Daoy (cell line): ENCODE data around the gene ZNF773. TPM values are rescaled to one million over a fixed set of nuclear protein-coding genes. Genes with fewer than 3 reads are reported as not detected.
"Not testable (repeated sequence)": the region's sequence is repeated elsewhere in the genome, so short reads cannot be mapped to it uniquely, and the experiment has no call there.

Experiments used
- DNase-seq: peaks from one replicate; pipeline ENCODE4 v3.0.0-alpha.2; 2015; ENCODE audit warnings: low read depth
- total RNA-seq: library from RNA; depleted of rRNA; stranded (reverse); fragments of >200 nt; shearing (Covaris generic); gene quantifications from 2 replicates; pipeline ENCODE4 v1.2.3, GENCODE V29; 2014; rRNA removed

Gene ZNF773
- total RNA-seq = 5.8 and 6.3 TPM in 2 replicates

GRCh38 chr19:57499680-57500395, at the start of gene ZNF773:
ZNF773 (plus strand) TSS chr19:57499938; CDS start chr19:57500081, 143 bp downstream.
- peak; percentile 98 for DNase-seq

DNA sequence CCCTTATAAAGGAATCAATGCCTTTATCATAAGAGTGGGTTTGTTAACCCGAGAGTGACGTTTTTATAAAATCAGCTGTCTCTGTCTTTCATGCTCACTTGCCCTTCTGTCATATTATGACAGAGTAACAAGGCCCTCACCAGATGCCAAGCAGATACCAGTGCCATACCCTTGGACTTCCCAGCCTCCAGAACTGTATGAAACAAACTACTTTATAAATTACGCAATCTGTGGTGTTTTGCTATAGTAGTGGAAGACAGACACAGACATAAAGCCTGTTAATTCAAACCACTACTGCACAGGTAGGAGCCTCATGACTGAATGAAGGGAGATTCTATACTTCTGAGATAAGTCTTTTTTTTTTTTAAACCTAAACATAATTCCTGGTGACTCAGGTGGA, 47.4 kb upstream of the ZNF773 start:
- no peak for DNase-seq

GRCh38 chr19:57465680-57466381, 33.9 kb upstream of the ZNF773 start:
- peak; percentile 33 for DNase-seq

- no peak for DNase-seq
These were observed 33.2 kb upstream of the ZNF773 start for GRCh38 chr19:57466489-57466888.

DNA sequence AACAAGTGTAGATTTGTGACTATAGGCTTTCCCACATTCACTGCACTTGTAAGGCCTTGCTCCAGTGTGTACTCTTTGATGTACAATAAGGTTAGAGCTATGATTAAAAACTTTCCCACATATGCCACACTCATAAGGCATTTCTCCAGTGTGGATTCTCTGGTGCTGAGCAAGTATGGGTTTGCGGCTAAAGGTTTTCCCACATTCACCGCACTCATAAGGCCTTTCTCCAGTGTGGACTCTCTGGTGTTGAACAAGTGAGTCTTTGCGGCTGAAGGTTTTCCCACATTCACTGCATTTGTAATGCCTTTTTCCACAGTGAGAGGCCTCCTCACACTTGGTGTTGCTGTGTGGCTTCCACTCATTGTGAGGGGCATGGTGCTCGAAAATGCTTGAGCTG, 26.1 kb upstream of the ZNF773 start:
- DNase-seq = no peak

DNA sequence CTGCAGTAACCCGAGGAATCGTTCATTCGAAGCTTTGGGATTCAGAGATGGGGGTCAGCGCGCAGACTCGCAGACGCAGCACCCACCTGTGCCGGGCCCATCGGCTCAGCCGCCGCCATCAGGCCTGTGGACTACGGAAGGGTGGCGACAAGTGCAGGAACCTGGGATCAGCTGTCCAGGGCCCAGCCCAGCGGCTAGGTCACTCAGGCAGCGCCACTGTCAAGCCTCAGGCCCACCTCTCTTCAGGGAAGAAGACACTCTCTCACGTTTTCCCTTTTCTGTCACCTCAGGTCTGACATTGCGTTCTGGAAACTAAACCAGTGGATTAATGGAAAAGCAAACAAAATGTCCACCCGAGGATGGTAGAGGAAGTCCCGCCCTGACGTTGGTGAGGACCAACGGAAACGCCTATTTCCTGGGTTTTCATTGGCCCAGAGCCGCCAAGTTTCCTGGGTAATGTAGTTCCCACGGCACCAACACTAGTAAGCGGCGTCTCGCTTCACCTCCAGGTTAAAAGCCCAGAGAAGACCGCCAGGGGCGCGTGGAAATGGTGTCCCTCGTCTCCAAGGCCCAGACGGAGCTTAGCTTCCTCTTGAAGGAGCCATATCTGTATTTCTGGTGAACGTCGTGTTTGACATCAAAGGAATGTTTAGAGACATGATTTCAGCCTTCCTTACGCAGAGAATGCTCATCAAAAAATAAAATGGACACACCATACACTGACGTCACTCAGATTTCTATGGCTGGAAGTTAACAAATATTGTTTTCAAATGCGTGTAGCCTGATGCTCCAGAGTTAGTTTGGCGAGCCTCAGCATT, 22.3 kb upstream of the ZNF773 start, which contains the start of gene ZNF772:
ZNF772 (minus strand) TSS at position 376 of the 818 bp plus-strand sequence; CDS start at position 119, 257 bp downstream.
- DNase-seq = peak; percentile 95

DNA sequence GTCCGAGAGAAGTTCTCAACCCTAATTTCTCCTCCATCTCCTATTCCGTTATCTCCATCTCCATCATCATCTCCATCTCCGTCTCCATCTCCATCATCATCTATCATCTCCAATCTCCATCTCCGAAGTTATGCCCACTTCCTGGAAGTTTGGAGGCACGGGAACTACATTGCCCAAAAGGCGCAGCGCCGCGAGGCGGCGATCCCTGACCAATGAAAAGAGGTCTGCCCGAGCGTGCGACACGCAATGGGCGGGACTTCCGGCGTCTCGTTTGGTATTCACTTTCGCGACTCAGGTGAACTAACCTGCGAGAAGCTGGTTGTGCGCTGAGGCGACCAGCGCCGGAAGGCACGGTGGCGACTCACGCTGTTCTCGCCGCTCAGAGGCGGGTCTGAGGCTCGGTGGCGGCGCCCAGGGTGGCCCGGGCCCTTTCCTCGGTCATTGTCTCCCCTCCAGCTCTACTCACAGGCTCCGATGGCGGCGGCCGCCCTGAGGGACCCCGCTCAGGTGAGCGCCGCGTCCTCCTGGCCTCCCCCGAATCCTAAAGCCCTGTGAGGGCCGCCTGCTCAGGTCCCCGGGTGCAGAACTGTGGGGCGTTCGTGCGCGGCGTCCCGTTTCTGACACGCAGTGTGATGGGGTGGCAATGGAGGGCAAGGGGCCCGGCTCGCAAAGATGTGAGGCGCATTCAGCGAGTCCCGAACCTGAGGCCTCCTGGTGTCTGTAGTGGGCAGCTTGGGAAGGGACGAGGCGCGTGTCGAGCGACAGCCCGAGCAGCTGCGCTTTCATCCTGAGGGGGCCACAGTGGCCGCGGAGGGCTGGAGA, 12.1 kb upstream of the ZNF773 start, which contains the start of gene ZNF419:
ZNF419 (plus strand) TSS at position 274 of the 822 bp plus-strand sequence; CDS start at position 475, 201 bp downstream.
- peak; percentile 90 for DNase-seq

- DNase-seq = not testable (repeated sequence)
These were observed 11.5 kb upstream of the ZNF773 start for GRCh38 chr19:57488299-57488644.

- not testable (repeated sequence) for DNase-seq
These were observed 432 bp upstream of the ZNF773 start for GRCh38 chr19:57499332-57499679.

DNA sequence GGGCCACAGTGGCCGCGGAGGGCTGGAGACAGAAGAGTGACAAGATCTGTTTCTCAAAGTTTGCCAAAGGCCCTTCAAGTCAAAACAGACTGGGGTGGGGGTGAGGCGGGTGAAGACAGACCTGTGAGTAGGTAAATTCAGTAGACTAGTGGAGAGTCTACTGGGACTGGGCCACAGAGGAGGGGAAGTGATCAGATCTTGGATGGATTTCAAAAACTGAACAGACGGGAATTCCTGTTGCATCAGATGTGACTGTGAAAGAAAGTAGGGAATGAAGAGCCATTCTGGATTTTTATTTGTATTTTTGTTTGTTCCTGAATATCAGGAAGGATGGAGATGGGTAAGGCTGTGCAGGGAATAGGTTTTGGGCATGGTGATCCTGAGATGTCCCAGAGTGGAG, 662 bp downstream of the ZNF773 start:
- not testable (repeated sequence) for DNase-seq

DNA sequence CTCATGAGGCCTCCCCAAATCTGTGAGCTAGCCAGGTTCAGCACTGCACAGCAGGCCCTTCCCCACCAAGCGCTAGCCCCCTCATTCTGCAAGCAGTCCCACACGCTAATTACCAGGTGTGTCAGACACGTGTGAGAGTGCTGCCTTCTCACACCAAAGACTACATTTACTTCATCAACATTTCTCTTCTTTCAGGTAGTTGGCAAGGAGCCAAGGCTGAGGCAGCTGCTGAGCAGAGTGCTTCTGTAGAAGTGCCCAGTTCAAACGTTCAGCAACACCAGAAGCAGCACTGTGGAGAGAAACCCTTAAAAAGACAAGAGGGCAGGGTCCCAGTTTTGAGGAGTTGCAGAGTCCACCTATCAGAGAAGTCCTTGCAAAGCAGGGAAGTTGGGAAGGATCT, 6.4 kb downstream of the ZNF773 start:
- DNase-seq = no peak

DNA sequence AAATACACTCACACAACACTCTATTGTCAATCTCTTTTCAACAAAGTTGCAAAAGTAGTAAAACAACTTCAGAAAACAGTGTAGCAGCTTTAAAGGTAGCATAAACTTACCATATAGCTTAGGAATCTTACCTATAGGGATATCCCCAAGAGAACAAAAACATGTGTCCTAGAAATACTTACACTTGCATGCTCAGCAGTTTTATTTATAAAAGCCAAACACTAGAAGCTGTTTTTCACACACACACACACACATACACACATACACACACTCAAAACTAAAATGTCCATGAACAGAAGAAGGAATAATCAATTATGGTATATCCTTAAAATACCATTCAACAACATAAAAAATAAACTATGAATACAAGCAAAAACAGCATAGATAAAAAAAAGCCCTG, 11.7 kb downstream of the ZNF773 start:
- DNase-seq = no peak

DNA sequence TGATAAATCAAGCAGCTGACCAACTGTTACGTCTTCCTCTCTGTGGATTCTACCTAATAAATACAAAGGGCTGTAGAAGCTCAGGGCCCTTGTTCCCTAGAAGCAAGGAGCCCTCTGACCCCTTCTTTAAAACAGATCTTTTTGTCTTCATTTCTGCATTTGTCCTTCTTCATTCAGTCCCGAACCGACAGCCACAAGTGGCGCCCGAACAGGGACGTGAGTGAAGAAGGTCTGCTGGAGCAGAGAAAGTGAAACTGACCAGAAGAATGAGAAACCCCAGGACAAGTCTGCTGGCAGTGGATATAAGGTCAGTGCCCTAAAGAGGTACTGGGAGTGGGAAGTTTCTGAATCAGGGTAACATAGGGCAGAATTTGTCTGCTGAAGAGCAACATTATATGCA, 13.1 kb downstream of the ZNF773 start:
- DNase-seq = no peak

GRCh38 chr19:57515255-57515654, 15.5 kb downstream of the ZNF773 start:
- no peak for DNase-seq

DNA sequence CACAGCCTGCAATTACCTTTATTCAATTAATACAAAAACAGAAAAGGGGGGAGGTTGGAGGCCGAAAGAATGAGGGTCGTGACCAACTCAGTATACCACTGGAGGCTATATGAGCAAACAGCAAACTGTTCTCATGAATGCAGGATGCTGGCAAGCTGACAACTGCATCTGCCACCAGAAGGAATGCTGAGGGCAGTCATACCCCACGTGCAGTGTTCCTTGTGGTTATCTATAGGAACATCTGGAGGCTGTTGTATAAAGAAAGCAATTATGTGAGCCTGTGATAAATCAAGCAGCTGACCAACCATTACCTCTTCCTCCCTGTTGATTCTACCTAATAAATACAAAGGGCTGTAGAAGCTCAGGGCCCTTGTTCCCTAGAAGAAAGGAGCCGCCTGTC, 18.3 kb downstream of the ZNF773 start:
- not testable (repeated sequence) for DNase-seq

- peak; percentile 95 for DNase-seq
These were observed 27.6 kb downstream of the ZNF773 start, which contains the start of gene ZNF549 for GRCh38 chr19:57527136-57527881. ZNF549 (plus strand) TSS chr19:57527356; CDS start chr19:57527574, 218 bp downstream.

GRCh38 chr19:57537953-57538547, 38.3 kb downstream of the ZNF773 start:
- DNase-seq = no peak

DNA sequence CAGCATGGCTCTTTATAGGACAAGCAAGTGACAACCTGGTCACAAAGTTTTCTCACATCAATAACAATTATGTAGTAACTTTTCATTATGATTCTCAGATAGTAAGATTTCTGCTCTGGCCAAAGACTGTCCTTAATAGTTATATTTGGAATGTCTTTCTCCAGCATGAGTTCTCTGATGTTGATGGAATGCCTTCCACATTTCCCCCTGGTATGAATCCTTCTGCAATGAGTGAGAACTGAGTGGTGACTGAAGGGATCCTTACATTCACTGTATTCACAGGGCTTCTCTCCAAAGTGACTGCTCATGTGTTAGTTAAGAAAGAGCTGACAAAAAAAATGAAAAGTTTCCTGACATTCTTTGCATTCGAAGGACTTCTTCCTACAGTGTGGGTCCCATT, 46.8 kb downstream of the ZNF773 start:
- DNase-seq = no peak

GRCh38 chr19:57552432-57552831, 52.7 kb downstream of the ZNF773 start:
- no peak for DNase-seq

DNA sequence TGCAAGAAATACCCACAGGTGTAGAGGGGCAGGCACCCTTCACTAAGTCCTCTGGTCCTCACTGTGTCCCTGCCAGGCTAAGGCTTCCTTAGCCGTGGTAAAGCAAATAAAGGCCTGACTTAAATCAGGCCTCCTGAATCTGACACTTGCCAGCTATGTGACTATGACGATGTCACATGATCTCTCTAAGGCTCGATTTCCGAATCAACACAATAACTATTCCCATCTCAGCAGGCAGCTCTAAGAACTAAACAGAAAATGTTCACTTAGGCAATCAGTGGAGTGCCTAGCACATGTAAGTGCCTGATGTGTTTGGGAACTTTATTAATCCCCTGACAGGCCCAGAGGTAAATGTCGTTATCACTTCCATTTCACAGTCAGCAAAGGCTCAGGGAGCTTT, 57.9 kb downstream of the ZNF773 start:
- no peak for DNase-seq
